NT2/D1 (cell line): Measurements from ENCODE around the gene RGPD5.
"Not testable (repeated sequence)": the region's sequence is repeated elsewhere in the genome, so short reads cannot be mapped to it uniquely, and the experiment has no call there.

Experiments used
- DNase-seq: peaks from one replicate; pipeline ENCODE4 v3.0.0-alpha.2; 2011; ENCODE audit warnings: low read depth, low spot score
- H3K27me3 ChIP-seq: 2 replicates; pipeline ENCODE4 v1.6.0; 2011; ENCODE audit warnings: mild to moderate bottlenecking; ENCODE audit not compliant: insufficient read length, insufficient read depth
- H3K36me3 ChIP-seq: 2 replicates; pipeline ENCODE4 v1.6.1; 2011; ENCODE audit warnings: mild to moderate bottlenecking, low read length, mixed read lengths; ENCODE audit not compliant: insufficient read depth, insufficient read length
- H3K4me1 ChIP-seq: 2 replicates; pipeline ENCODE4 v1.5.1; 2011; ENCODE audit not compliant: insufficient read depth, insufficient read length
- H3K4me3 ChIP-seq: 2 replicates; pipeline ENCODE4 v1.5.1; 2011; ENCODE audit warnings: low read depth; ENCODE audit not compliant: insufficient read length
- H3K9ac ChIP-seq: 2 replicates; pipeline ENCODE4 v1.6.0; 2011; ENCODE audit warnings: low read depth; ENCODE audit not compliant: insufficient read length
- H3K9me3 ChIP-seq: 2 replicates; pipeline ENCODE4 v1.5.1; 2011; ENCODE audit warnings: mild to moderate bottlenecking, low read length; ENCODE audit not compliant: insufficient read depth

Gene RGPD5

DNA sequence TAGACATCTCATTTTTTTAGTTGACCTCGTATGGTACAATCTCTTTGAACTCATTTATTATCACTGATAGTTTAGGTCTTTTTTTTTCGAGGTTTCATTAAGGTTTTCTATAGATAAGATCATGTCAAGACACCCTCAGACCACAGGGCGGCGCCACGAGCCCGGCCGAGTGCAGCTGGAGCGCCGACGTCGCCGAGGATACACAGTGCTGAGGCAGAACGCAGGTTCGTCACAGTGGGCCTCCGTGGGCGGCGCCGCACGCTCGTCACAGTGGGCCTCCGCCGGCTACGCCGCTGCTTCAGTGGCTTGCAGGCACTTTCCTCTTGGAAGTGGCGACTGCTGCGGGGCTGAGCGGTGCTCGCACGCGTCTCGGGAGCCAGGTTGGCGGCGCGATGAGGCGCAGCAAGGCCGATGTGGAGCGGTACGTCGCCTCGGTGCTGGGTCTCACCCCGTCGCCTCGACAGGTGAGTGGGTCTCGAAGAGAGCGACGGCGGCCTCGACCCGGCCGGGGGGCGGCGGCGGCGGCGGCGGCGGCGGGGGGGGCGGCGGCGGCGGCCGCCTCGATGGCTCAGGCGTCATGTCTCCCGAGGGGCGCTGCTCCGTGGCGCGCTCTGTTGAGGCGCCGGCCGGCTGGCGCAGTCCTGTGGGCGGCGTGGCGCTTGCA is at the start of gene RGPD5:
Gene RGPD5, plus strand, starts transcription at position 232 of the 664 bp plus-strand sequence. Its CDS starts 161 bp downstream, at position 393.
- H3K4me3 ChIP-seq, DNase-seq, H3K36me3 ChIP-seq, H3K9me3 ChIP-seq, H3K9ac ChIP-seq, H3K4me1 ChIP-seq, H3K27me3 ChIP-seq: not testable (repeated sequence)

- H3K9ac ChIP-seq, H3K9me3 ChIP-seq, H3K27me3 ChIP-seq, DNase-seq, H3K4me1 ChIP-seq, H3K36me3 ChIP-seq, H3K4me3 ChIP-seq: not testable (repeated sequence)
Measured at GRCh38 chr2:109751572-109751971, 42.5 kb upstream of the RGPD5 start.

DNA sequence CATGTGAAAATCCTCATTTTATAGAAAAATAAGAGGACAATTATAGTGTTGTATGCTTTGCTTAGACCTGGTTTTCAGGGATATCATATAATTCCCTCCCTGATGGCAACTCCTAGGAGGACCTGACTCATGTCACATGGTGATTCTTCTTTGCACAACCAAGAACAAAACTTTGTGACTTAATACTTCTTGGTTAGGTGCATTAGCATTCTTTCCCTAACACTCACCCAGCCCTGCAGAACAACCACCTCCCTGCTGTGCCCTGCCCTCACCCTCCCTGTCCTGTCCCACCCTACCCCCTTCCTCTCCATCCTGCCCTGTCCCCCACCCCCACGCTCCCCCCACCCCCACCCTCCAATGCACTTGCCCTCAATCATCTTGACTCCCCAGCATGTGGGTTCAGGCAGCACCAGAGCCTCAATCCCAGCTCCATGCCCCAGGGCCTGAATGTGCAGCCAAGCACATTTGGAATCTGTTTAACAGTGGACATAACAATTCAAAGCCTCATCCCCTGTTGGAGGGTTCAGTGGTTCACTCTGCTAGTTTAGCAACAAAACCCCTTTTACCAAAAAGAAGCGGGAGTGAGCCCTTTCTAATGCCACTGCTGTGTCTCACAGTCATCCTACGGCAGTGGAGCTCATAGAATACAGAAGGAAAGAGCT is 36.8 kb upstream of the RGPD5 start:
- not testable (repeated sequence) for H3K4me3 ChIP-seq, H3K9ac ChIP-seq, H3K9me3 ChIP-seq, H3K4me1 ChIP-seq, H3K36me3 ChIP-seq, DNase-seq, H3K27me3 ChIP-seq

DNA sequence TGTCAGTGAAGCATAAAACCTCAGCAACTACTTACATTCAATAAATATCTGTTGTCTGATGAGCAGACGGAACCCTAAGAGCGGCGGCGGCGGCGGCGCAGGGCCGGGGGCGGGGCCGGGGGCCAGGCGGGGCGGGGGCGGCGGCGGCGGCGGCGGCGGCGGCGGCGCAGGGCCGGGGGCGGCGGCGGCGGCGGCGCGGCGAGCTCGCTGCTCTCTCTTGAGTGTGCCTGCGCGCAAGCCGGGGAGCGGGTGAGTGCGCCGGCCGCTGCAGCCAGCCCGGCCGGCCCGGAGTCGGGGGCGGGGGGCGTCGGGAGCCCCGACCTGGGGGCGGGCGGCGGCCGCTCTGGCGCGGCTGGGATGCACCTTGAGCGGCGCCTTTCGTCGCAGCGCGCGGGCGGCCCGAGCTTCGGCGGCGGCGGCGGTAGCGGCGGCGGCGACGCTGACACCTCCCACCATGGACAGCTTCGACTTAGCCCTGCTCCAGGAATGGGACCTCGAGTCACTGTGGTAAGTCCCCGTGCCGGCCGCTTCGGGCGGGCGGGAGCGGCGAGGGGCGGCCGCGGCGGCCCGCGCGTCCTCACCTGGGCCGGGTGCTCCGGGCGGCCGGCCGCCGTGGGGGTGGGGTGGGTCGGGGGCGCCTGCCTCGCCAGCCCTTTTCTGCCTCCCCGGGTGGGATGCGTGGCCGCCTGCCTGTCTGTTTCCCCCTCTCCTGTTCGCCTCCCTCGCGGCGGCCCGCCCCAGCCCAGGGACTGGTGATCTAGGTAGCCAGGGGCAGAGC is 33.7 kb upstream of the RGPD5 start:
- not testable (repeated sequence) for H3K4me3 ChIP-seq, H3K9me3 ChIP-seq, H3K4me1 ChIP-seq, H3K9ac ChIP-seq, DNase-seq, H3K36me3 ChIP-seq, H3K27me3 ChIP-seq

GRCh38 chr2:109761043-109761454 is 33.1 kb upstream of the RGPD5 start:
- not testable (repeated sequence) for DNase-seq, H3K9ac ChIP-seq, H3K4me3 ChIP-seq, H3K4me1 ChIP-seq, H3K36me3 ChIP-seq, H3K9me3 ChIP-seq, H3K27me3 ChIP-seq

GRCh38 chr2:109761976-109762375 is 32.1 kb upstream of the RGPD5 start:
- H3K9me3 ChIP-seq, DNase-seq, H3K27me3 ChIP-seq, H3K9ac ChIP-seq, H3K4me1 ChIP-seq, H3K4me3 ChIP-seq, H3K36me3 ChIP-seq: not testable (repeated sequence)

DNA sequence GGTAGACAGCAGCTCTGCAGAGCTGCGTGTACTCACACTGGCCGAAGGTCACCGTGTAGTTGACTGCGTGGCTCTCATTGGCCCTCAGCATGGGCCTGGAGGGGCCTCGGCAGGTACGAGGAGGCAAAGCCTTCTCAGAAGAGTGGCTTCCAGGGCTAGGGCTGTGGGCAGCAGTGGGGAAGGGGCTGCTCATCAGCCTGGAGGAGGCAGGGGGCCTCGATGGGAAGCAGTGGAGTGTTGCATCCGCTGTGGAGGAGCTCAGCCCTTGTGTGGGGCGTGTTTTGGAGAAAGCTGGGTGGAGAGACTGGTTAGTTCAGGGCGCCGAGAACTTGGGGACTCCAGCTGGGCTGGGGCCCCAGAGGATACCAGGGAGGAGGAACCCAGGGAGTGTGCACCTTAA is 28.0 kb upstream of the RGPD5 start:
- H3K4me1 ChIP-seq, H3K4me3 ChIP-seq, H3K9ac ChIP-seq, H3K9me3 ChIP-seq, DNase-seq, H3K27me3 ChIP-seq, H3K36me3 ChIP-seq: not testable (repeated sequence)

DNA sequence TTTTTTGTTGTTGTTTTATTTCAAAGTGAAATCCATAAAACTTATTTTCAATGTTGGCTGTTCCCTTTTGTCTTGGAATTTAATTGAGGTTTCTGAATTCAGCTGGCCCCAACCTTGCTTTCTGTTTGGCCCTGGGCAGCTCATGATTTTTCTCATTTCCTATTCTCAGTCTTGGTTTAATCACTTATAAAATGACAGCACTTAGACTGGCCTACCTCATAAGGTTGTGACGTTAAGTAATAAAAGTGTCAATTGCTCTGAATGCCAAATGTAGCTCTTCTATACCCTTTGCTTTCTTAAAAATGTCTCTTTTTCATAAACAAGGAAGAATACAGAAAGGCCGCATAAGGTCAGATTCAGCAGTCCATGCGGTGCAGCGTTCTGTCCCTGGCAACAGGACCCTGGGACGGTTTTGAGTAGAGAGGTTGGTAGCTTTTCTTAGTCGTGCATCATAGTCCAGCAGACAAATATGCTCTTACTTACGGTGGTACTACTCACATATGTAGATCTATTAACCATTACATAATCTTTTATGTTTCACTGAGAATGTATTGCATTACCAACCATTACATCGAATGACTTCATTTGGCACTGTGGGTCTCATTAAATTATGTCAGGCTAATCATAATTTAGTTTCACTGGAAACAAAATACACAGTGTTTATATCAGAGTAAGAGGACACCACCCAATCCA is 27.1 kb upstream of the RGPD5 start:
- not testable (repeated sequence) for H3K27me3 ChIP-seq, H3K4me1 ChIP-seq, H3K9me3 ChIP-seq

DNA sequence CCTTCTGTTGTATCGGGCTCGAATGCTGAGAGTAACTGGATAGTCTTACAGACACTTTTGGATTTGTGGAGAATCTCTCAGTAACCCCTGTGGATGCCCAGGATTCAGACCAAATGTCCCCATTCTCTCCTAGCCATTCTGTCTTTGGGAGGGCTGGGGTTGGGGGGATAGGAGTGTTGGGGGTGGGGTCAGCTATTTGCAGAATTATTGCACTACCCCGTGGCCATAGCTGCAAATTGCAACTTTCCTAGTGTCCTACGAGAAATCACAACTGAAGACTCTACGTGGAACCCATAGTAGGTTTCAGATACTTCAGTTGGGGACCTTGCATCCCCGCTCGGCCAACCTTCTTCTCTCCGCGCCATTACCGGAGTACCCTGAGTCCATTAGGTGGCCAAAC is 25.2 kb upstream of the RGPD5 start:
- not testable (repeated sequence) for H3K9me3 ChIP-seq, H3K36me3 ChIP-seq, H3K9ac ChIP-seq, H3K4me3 ChIP-seq, DNase-seq, H3K4me1 ChIP-seq, H3K27me3 ChIP-seq

More for the DNA sequence above, 27.1 kb upstream of the RGPD5 start:
- not testable (repeated sequence) for H3K4me3 ChIP-seq, H3K9ac ChIP-seq, H3K36me3 ChIP-seq, DNase-seq

GRCh38 chr2:109779118-109779517 is 15.0 kb upstream of the RGPD5 start:
- H3K4me1 ChIP-seq, H3K4me3 ChIP-seq, H3K9ac ChIP-seq, H3K36me3 ChIP-seq, DNase-seq, H3K27me3 ChIP-seq, H3K9me3 ChIP-seq: not testable (repeated sequence)

- H3K27me3 ChIP-seq, DNase-seq, H3K9me3 ChIP-seq, H3K4me1 ChIP-seq, H3K36me3 ChIP-seq, H3K9ac ChIP-seq, H3K4me3 ChIP-seq: not testable (repeated sequence)
Measured at GRCh38 chr2:109781147-109781816, 12.8 kb upstream of the RGPD5 start.
